ENCODE results near the gene PIWIL4. TPM values are rescaled to one million over a fixed set of nuclear protein-coding genes. Genes with fewer than 3 reads are reported as not detected.

PIWIL4 gene
- total and polyA plus RNA-seq, 9 of the 15 experiments (the other 6 are each of a cell fraction or from before 2014, with no cell fraction given) = 6.3 to 17.0 (median 10.8) TPM

DNA sequence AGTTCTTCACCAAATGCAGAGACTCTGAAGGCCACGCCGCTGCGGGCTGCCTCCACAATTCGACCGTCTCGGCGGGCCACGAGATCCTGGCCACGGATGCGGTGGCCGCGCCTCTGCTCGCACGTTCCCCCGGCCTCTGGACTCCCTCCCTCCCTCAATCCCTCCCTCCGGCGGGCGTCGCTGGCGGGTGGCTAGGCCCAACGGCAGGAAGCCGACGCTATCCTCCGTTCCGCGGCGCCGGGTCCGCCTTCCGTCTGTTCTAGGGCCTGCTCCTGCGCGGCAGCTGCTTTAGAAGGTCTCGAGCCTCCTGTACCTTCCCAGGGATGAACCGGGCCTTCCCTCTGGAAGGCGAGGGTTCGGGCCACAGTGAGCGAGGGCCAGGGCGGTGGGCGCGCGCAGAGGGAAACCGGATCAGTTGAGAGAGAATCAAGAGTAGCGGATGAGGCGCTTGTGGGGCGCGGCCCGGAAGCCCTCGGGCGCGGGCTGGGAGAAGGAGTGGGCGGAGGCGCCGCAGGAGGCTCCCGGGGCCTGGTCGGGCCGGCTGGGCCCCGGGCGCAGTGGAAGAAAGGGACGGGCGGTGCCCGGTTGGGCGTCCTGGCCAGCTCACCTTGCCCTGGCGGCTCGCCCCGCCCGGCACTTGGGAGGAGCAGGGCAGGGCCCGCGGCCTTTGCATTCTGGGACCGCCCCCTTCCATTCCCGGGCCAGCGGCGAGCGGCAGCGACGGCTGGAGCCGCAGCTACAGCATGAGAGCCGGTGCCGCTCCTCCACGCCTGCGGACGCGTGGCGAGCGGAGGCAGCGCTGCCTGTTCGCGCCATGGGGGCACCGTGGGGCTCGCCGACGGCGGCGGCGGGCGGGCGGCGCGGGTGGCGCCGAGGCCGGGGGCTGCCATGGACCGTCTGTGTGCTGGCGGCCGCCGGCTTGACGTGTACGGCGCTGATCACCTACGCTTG is 23.2 kb upstream of the PIWIL4 start, which contains the start of gene FUT4 (continued):
- TF ChIP-seq, protein P1, sequence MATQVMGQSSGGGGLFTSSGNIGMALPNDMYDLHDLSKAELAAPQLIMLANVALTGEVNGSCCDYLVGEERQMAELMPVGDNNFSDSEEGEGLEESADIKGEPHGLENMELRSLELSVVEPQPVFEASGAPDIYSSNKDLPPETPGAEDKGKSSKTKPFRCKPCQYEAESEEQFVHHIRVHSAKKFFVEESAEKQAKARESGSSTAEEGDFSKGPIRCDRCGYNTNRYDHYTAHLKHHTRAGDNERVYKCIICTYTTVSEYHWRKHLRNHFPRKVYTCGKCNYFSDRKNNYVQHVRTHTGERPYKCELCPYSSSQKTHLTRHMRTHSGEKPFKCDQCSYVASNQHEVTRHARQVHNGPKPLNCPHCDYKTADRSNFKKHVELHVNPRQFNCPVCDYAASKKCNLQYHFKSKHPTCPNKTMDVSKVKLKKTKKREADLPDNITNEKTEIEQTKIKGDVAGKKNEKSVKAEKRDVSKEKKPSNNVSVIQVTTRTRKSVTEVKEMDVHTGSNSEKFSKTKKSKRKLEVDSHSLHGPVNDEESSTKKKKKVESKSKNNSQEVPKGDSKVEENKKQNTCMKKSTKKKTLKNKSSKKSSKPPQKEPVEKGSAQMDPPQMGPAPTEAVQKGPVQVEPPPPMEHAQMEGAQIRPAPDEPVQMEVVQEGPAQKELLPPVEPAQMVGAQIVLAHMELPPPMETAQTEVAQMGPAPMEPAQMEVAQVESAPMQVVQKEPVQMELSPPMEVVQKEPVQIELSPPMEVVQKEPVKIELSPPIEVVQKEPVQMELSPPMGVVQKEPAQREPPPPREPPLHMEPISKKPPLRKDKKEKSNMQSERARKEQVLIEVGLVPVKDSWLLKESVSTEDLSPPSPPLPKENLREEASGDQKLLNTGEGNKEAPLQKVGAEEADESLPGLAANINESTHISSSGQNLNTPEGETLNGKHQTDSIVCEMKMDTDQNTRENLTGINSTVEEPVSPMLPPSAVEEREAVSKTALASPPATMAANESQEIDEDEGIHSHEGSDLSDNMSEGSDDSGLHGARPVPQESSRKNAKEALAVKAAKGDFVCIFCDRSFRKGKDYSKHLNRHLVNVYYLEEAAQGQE (IDR thresholded peaks at IDR 0.05; ENCODE audit: borderline replicate concordance) = no peak
- TF ChIP-seq, protein P1 (CRISPR knock-in tag; IDR thresholded peaks at IDR 0.05; ENCODE audit: low read depth) = no peak
- TF ChIP-seq ARHGAP35 (IDR thresholded peaks at IDR 0.05; ENCODE audit: partially characterized antibody) (no peak), ZNF436 (CRISPR knock-in tag; IDR thresholded peaks at IDR 0.05) (no peak), RAD21 (CRISPR knock-in tag; conservative IDR thresholded peaks at IDR 0.05 in 1 of 2, IDR thresholded peaks at IDR 0.05 in 1 of 2) (no peak; a peak in 1 of 4 replicates), BCL6 (CRISPR knock-in tag; IDR thresholded peaks at IDR 0.05) (no peak), HDGF (IDR thresholded peaks at IDR 0.05) (no peak)
- TF ChIP-seq, protein P2, sequence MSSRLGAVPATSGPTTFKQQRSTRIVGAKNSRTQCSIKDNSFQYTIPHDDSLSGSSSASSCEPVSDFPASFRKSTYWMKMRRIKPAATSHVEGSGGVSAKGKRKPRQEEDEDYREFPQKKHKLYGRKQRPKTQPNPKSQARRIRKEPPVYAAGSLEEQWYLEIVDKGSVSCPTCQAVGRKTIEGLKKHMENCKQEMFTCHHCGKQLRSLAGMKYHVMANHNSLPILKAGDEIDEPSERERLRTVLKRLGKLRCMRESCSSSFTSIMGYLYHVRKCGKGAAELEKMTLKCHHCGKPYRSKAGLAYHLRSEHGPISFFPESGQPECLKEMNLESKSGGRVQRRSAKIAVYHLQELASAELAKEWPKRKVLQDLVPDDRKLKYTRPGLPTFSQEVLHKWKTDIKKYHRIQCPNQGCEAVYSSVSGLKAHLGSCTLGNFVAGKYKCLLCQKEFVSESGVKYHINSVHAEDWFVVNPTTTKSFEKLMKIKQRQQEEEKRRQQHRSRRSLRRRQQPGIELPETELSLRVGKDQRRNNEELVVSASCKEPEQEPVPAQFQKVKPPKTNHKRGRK (tag; IDR thresholded peaks at IDR 0.05) = no peak
- TF ChIP-seq, protein P3, sequence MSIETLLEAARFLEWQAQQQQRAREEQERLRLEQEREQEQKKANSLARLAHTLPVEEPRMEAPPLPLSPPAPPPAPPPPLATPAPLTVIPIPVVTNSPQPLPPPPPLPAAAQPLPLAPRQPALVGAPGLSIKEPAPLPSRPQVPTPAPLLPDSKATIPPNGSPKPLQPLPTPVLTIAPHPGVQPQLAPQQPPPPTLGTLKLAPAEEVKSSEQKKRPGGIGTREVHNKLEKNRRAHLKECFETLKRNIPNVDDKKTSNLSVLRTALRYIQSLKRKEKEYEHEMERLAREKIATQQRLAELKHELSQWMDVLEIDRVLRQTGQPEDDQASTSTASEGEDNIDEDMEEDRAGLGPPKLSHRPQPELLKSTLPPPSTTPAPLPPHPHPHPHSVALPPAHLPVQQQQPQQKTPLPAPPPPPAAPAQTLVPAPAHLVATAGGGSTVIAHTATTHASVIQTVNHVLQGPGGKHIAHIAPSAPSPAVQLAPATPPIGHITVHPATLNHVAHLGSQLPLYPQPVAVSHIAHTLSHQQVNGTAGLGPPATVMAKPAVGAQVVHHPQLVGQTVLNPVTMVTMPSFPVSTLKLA (conservative IDR thresholded peaks at IDR 0.05) = peak in 1 of 2 experiments; percentile 71; a peak in 3 of 4 replicates
- TF ChIP-seq, protein P4, sequence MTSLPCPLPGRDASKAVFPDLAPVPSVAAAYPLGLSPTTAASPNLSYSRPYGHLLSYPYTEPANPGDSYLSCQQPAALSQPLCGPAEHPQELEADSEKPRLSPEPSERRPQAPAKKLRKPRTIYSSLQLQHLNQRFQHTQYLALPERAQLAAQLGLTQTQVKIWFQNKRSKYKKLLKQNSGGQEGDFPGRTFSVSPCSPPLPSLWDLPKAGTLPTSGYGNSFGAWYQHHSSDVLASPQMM (CRISPR knock-in tag; IDR thresholded peaks at IDR 0.05) = no peak
- TF ChIP-seq, protein P5, sequence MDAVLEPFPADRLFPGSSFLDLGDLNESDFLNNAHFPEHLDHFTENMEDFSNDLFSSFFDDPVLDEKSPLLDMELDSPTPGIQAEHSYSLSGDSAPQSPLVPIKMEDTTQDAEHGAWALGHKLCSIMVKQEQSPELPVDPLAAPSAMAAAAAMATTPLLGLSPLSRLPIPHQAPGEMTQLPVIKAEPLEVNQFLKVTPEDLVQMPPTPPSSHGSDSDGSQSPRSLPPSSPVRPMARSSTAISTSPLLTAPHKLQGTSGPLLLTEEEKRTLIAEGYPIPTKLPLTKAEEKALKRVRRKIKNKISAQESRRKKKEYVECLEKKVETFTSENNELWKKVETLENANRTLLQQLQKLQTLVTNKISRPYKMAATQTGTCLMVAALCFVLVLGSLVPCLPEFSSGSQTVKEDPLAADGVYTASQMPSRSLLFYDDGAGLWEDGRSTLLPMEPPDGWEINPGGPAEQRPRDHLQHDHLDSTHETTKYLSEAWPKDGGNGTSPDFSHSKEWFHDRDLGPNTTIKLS (IDR thresholded peaks at IDR 0.05; ENCODE audit: borderline replicate concordance, low read depth) = peak; percentile 44; the same call in 1 of the 2 replicates
